HepG2 (cell line): ENCODE measurements around the gene CACNB4. TPM values are rescaled to one million over a fixed set of nuclear protein-coding genes. Genes with fewer than 3 reads are reported as not detected.

ENCODE experiments used
- ATAC-seq: fragments of 200-7000 bp; cut with Tn5 transposase; 3 replicates; pipeline ENCODE4 v1.9.1; 2020; ENCODE audit warnings: mild to moderate bottlenecking, moderate library complexity
- BruUV-seq: library from RNA; stranded (reverse); fragments of 400-500 nt; replicated peaks from 2 replicates; lab custom pipeline; 2021; lab: Mats Ljungman, UMichigan
- CTCF ChIA-PET: fragments of 300-600 bp; formaldehyde crosslinking; extraction: SDS; loops from one replicate; lab custom pipeline; 2021; ENCODE audit warnings: low total read pairs, inconsistent platforms, low intra/inter-chr PET ratio; lab: Yijun Ruan, JAX
- POLR2A ChIA-PET: fragments of 350-600 bp; sonication (Branson Sonifier 250); formaldehyde crosslinking; loops from one replicate; lab custom pipeline; 2020; ENCODE audit warnings: antibody characterized with exemption, inconsistent platforms; lab: Yijun Ruan, JAX
- DNase-seq: peaks from one replicate; pipeline ENCODE4 v3.0.0-alpha.2; 2015; ENCODE audit warnings: low spot score
- FAIRE-seq: peaks from 3 replicates; lab custom pipeline; 2011; peaks lifted over from hg19 to GRCh38; lab: Jason Lieb, UNC
- H2AFZ ChIP-seq: one replicate; pipeline ENCODE4 v1.6.1; 2011; ENCODE audit warnings: low read length, inconsistent platforms
- H3K27ac ChIP-seq: fragments of 300-600 bp; 3 replicates; pipeline ENCODE4 v1.8.0; 2011; ENCODE audit warnings: mixed run types, mild to moderate bottlenecking, mixed read lengths, low read length, inconsistent platforms; ENCODE audit not compliant: insufficient read depth; ENCODE audit errors: extremely low read length
- H3K27me3 ChIP-seq, 2 experiments: fragments of 200-600 bp in 1 of 2; 2 replicates in 1 of 2; 3 replicates in 1 of 2; pipeline versions ENCODE4 v1.6.0 to v1.8.0; 2011; ENCODE audit warnings: low read length in 2 of 2, mild to moderate bottlenecking in 2 of 2, moderate library complexity in 2 of 2, inconsistent platforms in 1 of 2; ENCODE audit not compliant: insufficient read depth in 2 of 2, control insufficient read depth in 1 of 2
- H3K36me3 ChIP-seq, 2 experiments: fragments of 200-600 bp in 1 of 2; replicated peaks in 1 of 2; 2 replicates in 1 of 2; 3 replicates in 1 of 2; pipeline versions ENCODE4 v1.5.1 to v1.8.0; 2011; ENCODE audit warnings: low read length in 2 of 2, inconsistent platforms in 1 of 2; ENCODE audit not compliant: insufficient read depth in 2 of 2, control insufficient read depth in 1 of 2
- H3K4me1 ChIP-seq: 2 replicates; pipeline ENCODE4 v1.5.1; 2012; ENCODE audit warnings: low read length, inconsistent platforms; ENCODE audit not compliant: insufficient read depth
- H3K4me2 ChIP-seq: 2 replicates; pipeline ENCODE4 v1.6.0; 2011; ENCODE audit warnings: low read depth, low read length, inconsistent platforms
- H3K4me3 ChIP-seq, 3 experiments: fragments of 200-600 bp in 1 of 3; sonication (generic), shearing (Covaris generic) in 1 of 3; replicated peaks in 1 of 3; 2 replicates each; pipeline ENCODE4 v1.5.1; 2011 to 2016; ENCODE audit warnings: low read length in 3 of 3, inconsistent platforms in 2 of 3, low read depth in 2 of 3, mild to moderate bottlenecking in 2 of 3, control low read depth in 1 of 3, mixed read lengths in 1 of 3; ENCODE audit not compliant: insufficient read depth in 1 of 3
- H3K79me2 ChIP-seq: one replicate; pipeline ENCODE4 v1.6.1; 2011; ENCODE audit warnings: low read length, inconsistent platforms; ENCODE audit not compliant: insufficient read depth
- H3K9ac ChIP-seq: 2 replicates; pipeline ENCODE4 v1.6.0; 2011; ENCODE audit warnings: mild to moderate bottlenecking, low read depth, low read length, inconsistent platforms; ENCODE audit not compliant: insufficient read depth
- H3K9me3 ChIP-seq: 2 replicates; pipeline ENCODE4 v1.5.1; 2012; ENCODE audit warnings: mild to moderate bottlenecking, low read length
- H4K20me1 ChIP-seq: 2 replicates; pipeline ENCODE4 v1.6.0; 2011; ENCODE audit warnings: inconsistent platforms, mild to moderate bottlenecking, low read length, moderate library complexity; ENCODE audit not compliant: insufficient read depth
- KLF6 ChIP-seq: IDR thresholded peaks from 2 replicates; pipeline ENCODE4 v1.8.0; 2016; ENCODE audit warnings: missing biosample characterization, missing genetic modification reagents
- ZNF616 ChIP-seq: sonication (generic); formaldehyde crosslinking; IDR thresholded peaks from 2 replicates; pipeline ENCODE4 v1.5.0; 2020; ENCODE audit warnings: low read depth, mild to moderate bottlenecking, missing genetic modification reagents
- WGBS: methylation state at CpG from one replicate; pipeline ENCODE4 v1.1.6; 2017; ENCODE audit warnings: low lambda C conversion rate; 5-methylcytosine and 5-hydroxymethylcytosine counted together
- in situ Hi-C: cut with HindIII; loops from 2 replicates; pipeline ENCODE4 v1.10.0; 2017; ENCODE audit warnings: low pct_unique_long_range_greater_than_20kb; ENCODE audit not compliant: extremely low pct_ligation_motif_present
- intact Hi-C: fragments of 100-400 bp; cut with micrococcal nuclease; formaldehyde crosslinking; loops from one replicate; pipeline ENCODE4 v1.10.0; 2022; ENCODE audit not compliant: unreplicated experiment
- polyA plus RNA-seq, 8 experiments: library from polyadenylated mRNA; depleted of rRNA in 3 of 8; stranded (reverse) in 7 of 8; unstranded in 1 of 8; fragments of >200 nt; fragmentation: Illumina TruSeq in 4 of 8; extraction: Trizol in 4 of 8; gene quantifications; 2 replicates each; pipeline versions ENCODE4 v1.2.1 to v1.2.3, GENCODE V29; 2011 to 2016; ENCODE audit warnings: low read depth in 4 of 8, missing spikeins in 1 of 8, mixed read lengths in 1 of 8; ENCODE audit not compliant: insufficient read depth in 1 of 8
- total RNA-seq, 5 experiments: library from RNA; depleted of rRNA; stranded (reverse); fragments of >200 nt; fragmentation: Illumina TruSeq; extraction: Trizol; gene quantifications; 2 replicates each; pipeline ENCODE4 v1.2.3, GENCODE V29; 2016; ENCODE audit warnings: low read depth in 1 of 5
- TF ChIP-seq, protein P1 (sequence below): sonication (generic); formaldehyde crosslinking; IDR thresholded peaks from 2 replicates; pipeline ENCODE4 v1.4.0; 2020; ENCODE audit warnings: missing genetic modification reagents

CACNB4 gene
- total and polyA plus RNA-seq, 2 of the 13 experiments (the other 11 are each of a cell fraction or from before 2014, with no cell fraction given) = 5.1 to 14.3 TPM

- intact Hi-C loops = no loop called here
- WGBS = 98% methylated on average over 2 of the region's 2 CpGs
- FAIRE-seq = no peak
- no peaks in the 10 kb centered on the region for H3K79me2 ChIP-seq
- H4K20me1 ChIP-seq = no peaks in the 10 kb centered on the region
- H3K4me1 ChIP-seq = peaks cover 58% of the 10 kb centered on the region
- ATAC-seq = no peak
- no peaks in the 10 kb centered on the region for H3K9me3 ChIP-seq
- H2AFZ ChIP-seq = no peak overlapping the region
- in situ Hi-C loops = no loop called here
- no TSS peak for BruUV-seq
- H3K27me3 ChIP-seq = no peaks in the 10 kb centered on the region
- H3K36me3 ChIP-seq = peaks cover 0 to 5% of the 10 kb centered on the region in 2 experiments; a peak in 2 of 5 replicates
- no peak overlapping the region for H3K4me2 ChIP-seq
- no peak for DNase-seq
- TF ChIP-seq, protein P1, sequence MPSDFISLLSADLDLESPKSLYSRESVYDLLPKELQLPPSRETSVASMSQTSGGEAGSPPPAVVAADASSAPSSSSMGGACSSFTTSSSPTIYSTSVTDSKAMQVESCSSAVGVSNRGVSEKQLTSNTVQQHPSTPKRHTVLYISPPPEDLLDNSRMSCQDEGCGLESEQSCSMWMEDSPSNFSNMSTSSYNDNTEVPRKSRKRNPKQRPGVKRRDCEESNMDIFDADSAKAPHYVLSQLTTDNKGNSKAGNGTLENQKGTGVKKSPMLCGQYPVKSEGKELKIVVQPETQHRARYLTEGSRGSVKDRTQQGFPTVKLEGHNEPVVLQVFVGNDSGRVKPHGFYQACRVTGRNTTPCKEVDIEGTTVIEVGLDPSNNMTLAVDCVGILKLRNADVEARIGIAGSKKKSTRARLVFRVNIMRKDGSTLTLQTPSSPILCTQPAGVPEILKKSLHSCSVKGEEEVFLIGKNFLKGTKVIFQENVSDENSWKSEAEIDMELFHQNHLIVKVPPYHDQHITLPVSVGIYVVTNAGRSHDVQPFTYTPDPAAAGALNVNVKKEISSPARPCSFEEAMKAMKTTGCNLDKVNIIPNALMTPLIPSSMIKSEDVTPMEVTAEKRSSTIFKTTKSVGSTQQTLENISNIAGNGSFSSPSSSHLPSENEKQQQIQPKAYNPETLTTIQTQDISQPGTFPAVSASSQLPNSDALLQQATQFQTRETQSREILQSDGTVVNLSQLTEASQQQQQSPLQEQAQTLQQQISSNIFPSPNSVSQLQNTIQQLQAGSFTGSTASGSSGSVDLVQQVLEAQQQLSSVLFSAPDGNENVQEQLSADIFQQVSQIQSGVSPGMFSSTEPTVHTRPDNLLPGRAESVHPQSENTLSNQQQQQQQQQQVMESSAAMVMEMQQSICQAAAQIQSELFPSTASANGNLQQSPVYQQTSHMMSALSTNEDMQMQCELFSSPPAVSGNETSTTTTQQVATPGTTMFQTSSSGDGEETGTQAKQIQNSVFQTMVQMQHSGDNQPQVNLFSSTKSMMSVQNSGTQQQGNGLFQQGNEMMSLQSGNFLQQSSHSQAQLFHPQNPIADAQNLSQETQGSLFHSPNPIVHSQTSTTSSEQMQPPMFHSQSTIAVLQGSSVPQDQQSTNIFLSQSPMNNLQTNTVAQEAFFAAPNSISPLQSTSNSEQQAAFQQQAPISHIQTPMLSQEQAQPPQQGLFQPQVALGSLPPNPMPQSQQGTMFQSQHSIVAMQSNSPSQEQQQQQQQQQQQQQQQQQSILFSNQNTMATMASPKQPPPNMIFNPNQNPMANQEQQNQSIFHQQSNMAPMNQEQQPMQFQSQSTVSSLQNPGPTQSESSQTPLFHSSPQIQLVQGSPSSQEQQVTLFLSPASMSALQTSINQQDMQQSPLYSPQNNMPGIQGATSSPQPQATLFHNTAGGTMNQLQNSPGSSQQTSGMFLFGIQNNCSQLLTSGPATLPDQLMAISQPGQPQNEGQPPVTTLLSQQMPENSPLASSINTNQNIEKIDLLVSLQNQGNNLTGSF (CRISPR knock-in tag) = no peak
- TF ChIP-seq ZNF616 (no peak), KLF6 (CRISPR knock-in tag) (no peak)
- POLR2A ChIA-PET = interaction anchor here (1.1 kb wide), 1 partner anchor 18 kb away, joined by 3 read pairs; the partner anchor contains the start of gene ARL5A
- H3K9ac ChIP-seq = no peak overlapping the region
- CTCF ChIA-PET = no interaction called here
- H3K4me3 ChIP-seq = no peak overlapping the region
- no peak overlapping the region for H3K27ac ChIP-seq
These were observed 253.0 kb downstream of the CACNB4 start for GRCh38 chr2:151845884-151846283.
